CMK (cell line): Measurements from ENCODE around the gene STAP2.

ENCODE experiments used
- DNase-seq: peaks from one replicate; pipeline ENCODE4 v3.0.0-alpha.2; 2010; ENCODE audit warnings: low read depth

Gene STAP2

GRCh38 chr19:4338441-4339355 is at the start of gene STAP2:
Gene STAP2 (minus strand): TSS chr19:4338827. CDS start chr19:4338753, 74 bp downstream.
- no peak for DNase-seq

GRCh38 chr19:4386041-4386782 is 47.6 kb upstream of the STAP2 start:
- no peak for DNase-seq

GRCh38 chr19:4385291-4386040 is 46.8 kb upstream of the STAP2 start:
- DNase-seq, result no peak

- DNase-seq, result no peak
These were observed 41.7 kb upstream of the STAP2 start for GRCh38 chr19:4380254-4380727.

- DNase-seq, result no peak
These were observed 41.0 kb upstream of the STAP2 start for GRCh38 chr19:4379383-4380253.

- no peak for DNase-seq
These were observed 40.3 kb upstream of the STAP2 start for GRCh38 chr19:4378886-4379285.

- DNase-seq, result no peak
These were observed 38.6 kb upstream of the STAP2 start for GRCh38 chr19:4376991-4377781.

GRCh38 chr19:4376671-4376990 is 38.0 kb upstream of the STAP2 start:
- DNase-seq, result no peak

GRCh38 chr19:4376028-4376670 is 37.5 kb upstream of the STAP2 start:
- no peak for DNase-seq

- DNase-seq, result peak; percentile 86
These were observed 36.8 kb upstream of the STAP2 start for GRCh38 chr19:4375164-4376027.

- peak; percentile 67 for DNase-seq
These were observed 36.0 kb upstream of the STAP2 start for GRCh38 chr19:4374498-4375163.

GRCh38 chr19:4373601-4374497 is 35.2 kb upstream of the STAP2 start:
- DNase-seq, result no peak

GRCh38 chr19:4373013-4373367 is 34.4 kb upstream of the STAP2 start:
- DNase-seq, result no peak

- DNase-seq, result no peak
These were observed 33.8 kb upstream of the STAP2 start for GRCh38 chr19:4372165-4373012.

- no peak for DNase-seq
These were observed 32.9 kb upstream of the STAP2 start for GRCh38 chr19:4371247-4372164.
